Thyroid gland (tissue), 4 donors: ENCODE data around the gene KCNH1.

Experiments used
- CTCF ChIP-seq, 6 experiments: fragments of 200-600 bp in 3 of 6; fragments of 450-650 bp in 3 of 6; sonication (generic) in 3 of 6; IDR thresholded peaks; one replicate each; pipeline ENCODE4 v1.5.1; 2016 to 2019; ENCODE audit warnings: antibody characterized with exemption in 6 of 6, mild to moderate bottlenecking in 2 of 6, inconsistent platforms in 1 of 6, moderate library complexity in 1 of 6
- POLR2A ChIP-seq, 2 donors: fragments of 450-650 bp; IDR thresholded peaks; one replicate each; pipeline ENCODE4 v1.6.1; 2017; ENCODE audit warnings: antibody characterized with exemption in 2 of 2, mild to moderate bottlenecking in 2 of 2, moderate library complexity in 1 of 2

GRCh38 chr1:210775289-210775688 lies 358.7 kb downstream of the KCNH1 start:
- TF ChIP-seq CTCF (IDR thresholded peaks at IDR 0.05): no peak
- no peak for TF ChIP-seq POLR2A (IDR thresholded peaks at IDR 0.05)
